Keratinocyte (primary cell): Measurements from ENCODE around the gene ODAD3. TPM values are rescaled to one million over a fixed set of nuclear protein-coding genes. Genes with fewer than 3 reads are reported as not detected.

Experiments used
- DNase-seq: peaks from one replicate; pipeline ENCODE4 v3.0.0-alpha.2; 2011; ENCODE audit warnings: low read depth, missing footprints, low spot score
- FAIRE-seq: peaks from 2 replicates; lab custom pipeline; 2011; peaks lifted over from hg19 to GRCh38; lab: Jason Lieb, UNC
- H2AFZ ChIP-seq: 2 replicates; pipeline ENCODE4 v1.6.0; 2012; ENCODE audit warnings: low read length, control low read depth, inconsistent platforms; ENCODE audit not compliant: control insufficient read depth
- H3K27ac ChIP-seq: 2 replicates; pipeline ENCODE4 v1.5.1; 2011; ENCODE audit warnings: low read length; ENCODE audit not compliant: control insufficient read depth, insufficient read depth
- H3K27me3 ChIP-seq: 3 replicates; pipeline ENCODE4 v1.6.0; 2011; ENCODE audit warnings: low read length; ENCODE audit not compliant: control insufficient read depth, insufficient read depth; ENCODE audit errors: extremely low read depth
- H3K36me3 ChIP-seq, 2 experiments: 2 replicates in 1 of 2; 3 replicates in 1 of 2; pipeline ENCODE4 v1.5.1; 2011; ENCODE audit warnings: low read length in 2 of 2, mild to moderate bottlenecking in 1 of 2; ENCODE audit not compliant: control insufficient read depth in 2 of 2, insufficient read depth in 2 of 2; ENCODE audit errors: extremely low read depth in 1 of 2
- H3K4me1 ChIP-seq: 3 replicates; pipeline ENCODE4 v1.5.1; 2011; ENCODE audit warnings: low read length; ENCODE audit not compliant: control insufficient read depth, insufficient read depth; ENCODE audit errors: extremely low read depth
- H3K4me2 ChIP-seq: 3 replicates; pipeline ENCODE4 v1.6.0; 2011; ENCODE audit warnings: low read depth, low read length; ENCODE audit not compliant: control insufficient read depth, insufficient read depth; ENCODE audit errors: extremely low read depth
- H3K4me3 ChIP-seq, 3 experiments: fragments of 200-600 bp in 1 of 3; sonication (generic) in 1 of 3; 2 replicates in 2 of 3; 3 replicates in 1 of 3; pipeline ENCODE4 v1.5.1; 2011 to 2016; ENCODE audit warnings: low read length in 3 of 3, mild to moderate bottlenecking in 3 of 3, control low read depth in 2 of 3, inconsistent platforms in 1 of 3, low read depth in 1 of 3, mixed read lengths in 1 of 3, mixed run types in 1 of 3, moderate library complexity in 1 of 3; ENCODE audit not compliant: control insufficient read depth in 2 of 3, insufficient read depth in 2 of 3; ENCODE audit errors: extremely low read depth in 1 of 3
- H3K79me2 ChIP-seq: 2 replicates; pipeline ENCODE4 v1.6.0; 2012; ENCODE audit warnings: low read length; ENCODE audit not compliant: control insufficient read depth, insufficient read depth
- H3K9ac ChIP-seq: 3 replicates; pipeline ENCODE4 v1.6.0; 2011; ENCODE audit warnings: low read length; ENCODE audit not compliant: control insufficient read depth, insufficient read depth; ENCODE audit errors: extremely low read depth
- H3K9me1 ChIP-seq: 3 replicates; pipeline ENCODE4 v1.6.0; 2011; ENCODE audit warnings: low read length; ENCODE audit not compliant: control insufficient read depth, insufficient read depth; ENCODE audit errors: extremely low read depth
- H3K9me3 ChIP-seq: 2 replicates; pipeline ENCODE4 v1.5.1; 2012; ENCODE audit warnings: low read depth, low read length; ENCODE audit not compliant: control insufficient read depth
- H4K20me1 ChIP-seq: 3 replicates; pipeline ENCODE4 v1.6.0; 2011; ENCODE audit warnings: low read length; ENCODE audit not compliant: control insufficient read depth, insufficient read depth; ENCODE audit errors: extremely low read depth
- EZH2 ChIP-seq: IDR thresholded peaks from one replicate; pipeline ENCODE4 v1.6.1; 2012; ENCODE audit warnings: inconsistent platforms, mild to moderate bottlenecking, low read length, moderate library complexity
- dilution Hi-C: fragments of 300-500 bp; cut with MboI; formaldehyde crosslinking; loops from one replicate; pipeline ENCODE4 v1.7.0; 2020; ENCODE audit warnings: low sequenced_read_pairs; ENCODE audit not compliant: extremely low pct_ligation_motif_present
- polyA plus RNA-seq, 5 experiments: library from polyadenylated mRNA; depleted of rRNA in 3 of 5; stranded (reverse) in 3 of 5; stranded (forward) in 1 of 5; unstranded in 1 of 5; fragments of >200 nt; gene quantifications; 1 replicate in 1 of 5; 2 replicates in 3 of 5; 3 replicates in 1 of 5; pipeline versions ENCODE4 v1.2.1 to v1.2.3, GENCODE V29; 2011 to 2012; ENCODE audit warnings: missing spikeins in 2 of 5, low read depth in 1 of 5, low replicate concordance in 1 of 5
- TF ChIP-seq, protein P1 (sequence below), 3 experiments: IDR thresholded peaks in 1 of 3; conservative IDR thresholded peaks in 1 of 3; optimal IDR thresholded peaks in 1 of 3; 2 replicates in 2 of 3; 3 replicates in 1 of 3; pipeline versions ENCODE3 to v1.5.1; 2011; ENCODE audit warnings: low read length in 3 of 3, mild to moderate bottlenecking in 3 of 3, moderate library complexity in 2 of 3, control low read depth in 1 of 3, inconsistent platforms in 1 of 3; ENCODE audit not compliant: insufficient read depth in 2 of 3; ENCODE audit errors: extremely low read depth in 1 of 3

ODAD3 gene
- polyA plus RNA-seq, 1 donor (not counting 4 experiments of a cell fraction or from before 2014, with no cell fraction given), result 0.09 TPM

DNA sequence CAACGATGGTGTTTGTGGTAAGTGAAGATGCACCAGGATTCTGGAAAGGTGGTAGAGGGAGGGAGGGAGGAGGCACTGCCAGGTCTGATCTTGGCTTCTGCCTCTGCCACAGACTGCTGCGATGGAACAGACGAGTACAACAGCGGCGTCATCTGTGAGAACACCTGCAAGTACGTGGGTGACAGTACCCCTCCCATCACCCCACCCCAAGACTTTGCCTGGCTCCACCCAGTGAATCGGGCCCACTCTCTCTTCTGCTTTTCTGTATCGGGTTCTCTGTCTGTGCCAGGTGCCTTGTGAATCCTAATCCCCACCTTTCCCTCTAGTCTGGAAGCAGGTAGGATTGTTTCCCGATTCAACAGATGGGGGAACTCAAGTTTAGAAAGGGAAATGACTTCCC lies 3.0 kb upstream of the ODAD3 start:
- dilution Hi-C loops, result no loop called here
- Histone ChIP-seq H3K27me3 (no peaks in the 10 kb centered on the region), H3K36me3 (peaks cover 22 to 28% of the 10 kb centered on the region in 2 experiments), H3K9me3 (no peaks in the 10 kb centered on the region), H3K9me1 (peaks cover 2% of the 10 kb centered on the region), H3K4me3 (no peak overlapping the region), H4K20me1 (no peaks in the 10 kb centered on the region), H2AFZ (no peak overlapping the region), H3K4me2 (no peak overlapping the region), H3K79me2 (peaks cover 25% of the 10 kb centered on the region), H3K27ac (no peak overlapping the region), H3K9ac (no peak overlapping the region), H3K4me1 (peaks cover 10% of the 10 kb centered on the region)
- no peak for DNase-seq
- no peak for TF ChIP-seq EZH2
- TF ChIP-seq, protein P1, sequence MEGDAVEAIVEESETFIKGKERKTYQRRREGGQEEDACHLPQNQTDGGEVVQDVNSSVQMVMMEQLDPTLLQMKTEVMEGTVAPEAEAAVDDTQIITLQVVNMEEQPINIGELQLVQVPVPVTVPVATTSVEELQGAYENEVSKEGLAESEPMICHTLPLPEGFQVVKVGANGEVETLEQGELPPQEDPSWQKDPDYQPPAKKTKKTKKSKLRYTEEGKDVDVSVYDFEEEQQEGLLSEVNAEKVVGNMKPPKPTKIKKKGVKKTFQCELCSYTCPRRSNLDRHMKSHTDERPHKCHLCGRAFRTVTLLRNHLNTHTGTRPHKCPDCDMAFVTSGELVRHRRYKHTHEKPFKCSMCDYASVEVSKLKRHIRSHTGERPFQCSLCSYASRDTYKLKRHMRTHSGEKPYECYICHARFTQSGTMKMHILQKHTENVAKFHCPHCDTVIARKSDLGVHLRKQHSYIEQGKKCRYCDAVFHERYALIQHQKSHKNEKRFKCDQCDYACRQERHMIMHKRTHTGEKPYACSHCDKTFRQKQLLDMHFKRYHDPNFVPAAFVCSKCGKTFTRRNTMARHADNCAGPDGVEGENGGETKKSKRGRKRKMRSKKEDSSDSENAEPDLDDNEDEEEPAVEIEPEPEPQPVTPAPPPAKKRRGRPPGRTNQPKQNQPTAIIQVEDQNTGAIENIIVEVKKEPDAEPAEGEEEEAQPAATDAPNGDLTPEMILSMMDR (optimal IDR thresholded peaks at IDR 0.05 in 1 of 3, IDR thresholded peaks at IDR 0.05 in 1 of 3, conservative IDR thresholded peaks at IDR 0.05 in 1 of 3; ENCODE audit: extremely low read depth in 1 of 3, insufficient read depth in 2 of 3, low read length in 3 of 3), result no peak
- FAIRE-seq, result no peak

DNA sequence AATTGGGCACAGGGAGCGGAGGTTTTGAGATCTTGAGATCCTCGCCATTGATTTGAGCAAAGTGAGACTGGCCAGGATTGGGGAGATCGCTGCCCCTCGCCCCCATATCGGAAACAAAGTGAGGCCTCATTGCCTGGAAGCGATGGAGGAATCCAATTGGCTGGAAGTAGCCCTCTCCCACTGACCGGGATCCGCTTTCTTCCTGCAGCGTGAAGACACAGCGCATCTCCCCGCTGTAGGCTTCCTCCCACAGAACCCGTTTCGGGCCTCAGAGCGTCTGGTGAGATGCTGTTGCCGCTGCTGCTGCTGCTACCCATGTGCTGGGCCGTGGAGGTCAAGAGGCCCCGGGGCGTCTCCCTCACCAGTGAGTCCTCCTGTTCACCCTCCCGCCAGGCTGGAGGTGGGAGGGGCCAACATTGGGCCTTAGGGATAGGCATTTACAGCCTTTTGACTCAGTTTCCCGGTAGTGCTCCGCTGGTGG lies 952 bp upstream of the ODAD3 start:
- TF ChIP-seq, protein P1 (optimal IDR thresholded peaks at IDR 0.05 in 1 of 3, IDR thresholded peaks at IDR 0.05 in 1 of 3, conservative IDR thresholded peaks at IDR 0.05 in 1 of 3; ENCODE audit: extremely low read depth in 1 of 3, insufficient read depth in 2 of 3, low read length in 3 of 3), result no peak
- no peak for TF ChIP-seq EZH2
- dilution Hi-C loops, result no loop called here
- peak overlapping the region; percentile 69 to 81 (median 74) for H3K4me3 ChIP-seq
- H3K27me3 ChIP-seq, result no peaks in the 10 kb centered on the region
- H3K9me3 ChIP-seq, result no peaks in the 10 kb centered on the region
- H2AFZ ChIP-seq, result peak overlapping the region; percentile 61
- H3K4me1 ChIP-seq, result peaks cover 10% of the 10 kb centered on the region
- peaks cover 16 to 20% of the 10 kb centered on the region in 2 experiments for H3K36me3 ChIP-seq
- peaks cover 23% of the 10 kb centered on the region for H3K79me2 ChIP-seq
- FAIRE-seq, result no peak
- peaks cover 2% of the 10 kb centered on the region for H3K9me1 ChIP-seq
- peak overlapping the region; percentile 63 for H3K27ac ChIP-seq
- peak overlapping the region; percentile 97 for H3K4me2 ChIP-seq
- no peaks in the 10 kb centered on the region for H4K20me1 ChIP-seq
- peak overlapping the region; percentile 79 for H3K9ac ChIP-seq
- no peak for DNase-seq
